NCI-H2107 treated with DMSO at 0.1 percent for 48 hours (cell line): ENCODE measurements around the gene HACD2.
A peak's percentile ranks its signal among the peaks of the same experiment; 100 is the strongest.
"Not testable (repeated sequence)": the region's sequence is repeated elsewhere in the genome, so short reads cannot be mapped to it uniquely, and the experiment has no call there.

ENCODE experiments used
- DNase-seq: peaks from one replicate; lab custom pipeline; 2025; ENCODE audit not compliant: unreplicated experiment; lab: John Stamatoyannopoulos, UW

The HACD2 gene

GRCh38 chr3:123613543-123613942 lies 28.7 kb upstream of the HACD2 start:
- DNase-seq: no peak

- DNase-seq: not testable (repeated sequence)
Measured at GRCh38 chr3:123611674-123612073, 26.8 kb upstream of the HACD2 start.

- DNase-seq: no peak
Measured at GRCh38 chr3:123611082-123611481, 26.2 kb upstream of the HACD2 start.

GRCh38 chr3:123610331-123610730 lies 25.5 kb upstream of the HACD2 start:
- peak; percentile 93 for DNase-seq

GRCh38 chr3:123609063-123609462 lies 24.2 kb upstream of the HACD2 start:
- no peak for DNase-seq

GRCh38 chr3:123608263-123608937 lies 23.5 kb upstream of the HACD2 start:
- DNase-seq: no peak

- no peak for DNase-seq
Measured at GRCh38 chr3:123606527-123606926, 21.7 kb upstream of the HACD2 start.

- DNase-seq: no peak
Measured at GRCh38 chr3:123605789-123606234, 21.0 kb upstream of the HACD2 start.

GRCh38 chr3:123603153-123603552 lies 18.3 kb upstream of the HACD2 start:
- DNase-seq: not testable (repeated sequence)

GRCh38 chr3:123602325-123602724 lies 17.5 kb upstream of the HACD2 start:
- DNase-seq: no peak

GRCh38 chr3:123600863-123601262 lies 16.0 kb upstream of the HACD2 start:
- not testable (repeated sequence) for DNase-seq

GRCh38 chr3:123597561-123597960 lies 12.7 kb upstream of the HACD2 start:
- no peak for DNase-seq

GRCh38 chr3:123595396-123596180 lies 10.7 kb upstream of the HACD2 start:
- no peak for DNase-seq

GRCh38 chr3:123593381-123593780 lies 8.5 kb upstream of the HACD2 start:
- no peak for DNase-seq

- DNase-seq: no peak
Measured at GRCh38 chr3:123590685-123591450, 6.0 kb upstream of the HACD2 start.

- no peak for DNase-seq
Measured at GRCh38 chr3:123587401-123587800, 2.5 kb upstream of the HACD2 start.

GRCh38 chr3:123586968-123587367 lies 2.1 kb upstream of the HACD2 start:
- no peak for DNase-seq

GRCh38 chr3:123586131-123586530 lies 1.3 kb upstream of the HACD2 start:
- peak; percentile 80 for DNase-seq

GRCh38 chr3:123584284-123584987 lies 417 bp downstream of the HACD2 start:
- peak; percentile 37 for DNase-seq

- DNase-seq: no peak
Measured at GRCh38 chr3:123583561-123583960, 1.3 kb downstream of the HACD2 start.

GRCh38 chr3:123582315-123582714 lies 2.5 kb downstream of the HACD2 start:
- DNase-seq: no peak
